GM19324 (cell line): Measurements from ENCODE around the gene MALL.
"Not testable (repeated sequence)": the region's sequence is repeated elsewhere in the genome, so short reads cannot be mapped to it uniquely, and the experiment has no call there.

ENCODE experiments used
- ATAC-seq: cut with Tn5 transposase; IDR thresholded peaks from one replicate; pipeline ENCODE4 v1.9.1; 2021; ENCODE audit warnings: mild to moderate bottlenecking, moderate library complexity; ENCODE audit not compliant: unreplicated experiment, low FRiP score

MALL gene

GRCh38 chr2:110115291-110116032, at the start of gene MALL:
MALL (minus strand) TSS chr2:110115822; CDS start chr2:110115792, 30 bp downstream.
- ATAC-seq, result no peak

GRCh38 chr2:110157153-110157793, 41.7 kb upstream of the MALL start:
- ATAC-seq, result peak; percentile 72

- not testable (repeated sequence) for ATAC-seq
Observed at GRCh38 chr2:110154828-110155227, 39.2 kb upstream of the MALL start.

GRCh38 chr2:110154188-110154587, 38.6 kb upstream of the MALL start:
- not testable (repeated sequence) for ATAC-seq

- ATAC-seq, result no peak
Observed at GRCh38 chr2:110153416-110153815, 37.8 kb upstream of the MALL start.

GRCh38 chr2:110152943-110153342, 37.3 kb upstream of the MALL start:
- no peak for ATAC-seq

GRCh38 chr2:110149330-110150220, 34.0 kb upstream of the MALL start:
- no peak for ATAC-seq

- ATAC-seq, result no peak
Observed at GRCh38 chr2:110146945-110147332, 31.3 kb upstream of the MALL start.

GRCh38 chr2:110146183-110146944, 30.7 kb upstream of the MALL start:
- ATAC-seq, result no peak

- ATAC-seq, result no peak
Observed at GRCh38 chr2:110143982-110144381, 28.4 kb upstream of the MALL start.

GRCh38 chr2:110140401-110140800, 24.8 kb upstream of the MALL start:
- no peak for ATAC-seq

GRCh38 chr2:110134025-110134424, 18.4 kb upstream of the MALL start:
- no peak for ATAC-seq

- ATAC-seq, result no peak
Observed at GRCh38 chr2:110131166-110131565, 15.5 kb upstream of the MALL start.

- ATAC-seq, result no peak
Observed at GRCh38 chr2:110130757-110131156, 15.1 kb upstream of the MALL start.

- ATAC-seq, result no peak
Observed at GRCh38 chr2:110126906-110127305, 11.3 kb upstream of the MALL start.

GRCh38 chr2:110126086-110126773, 10.6 kb upstream of the MALL start:
- ATAC-seq, result no peak

- ATAC-seq, result no peak
Observed at GRCh38 chr2:110124939-110125691, 9.5 kb upstream of the MALL start.

- no peak for ATAC-seq
Observed at GRCh38 chr2:110124038-110124825, 8.6 kb upstream of the MALL start.
